Measurements from ENCODE around the gene MIPEP. TPM values are rescaled to one million over a fixed set of nuclear protein-coding genes. Genes with fewer than 3 reads are reported as not detected.
"Not testable (repeated sequence)": the region's sequence is repeated elsewhere in the genome, so short reads cannot be mapped to it uniquely, and the experiment has no call there.

The MIPEP gene
- total RNA-seq, 6 donors from 2014 or later, result 14.5 to 29.3 (median 19.1) TPM

- no peak for TF ChIP-seq POLR2AphosphoS5 (IDR thresholded peaks at IDR 0.05)
- TF ChIP-seq CTCF (IDR thresholded peaks at IDR 0.05), result no peak
- TF ChIP-seq EP300 (IDR thresholded peaks at IDR 0.05), result no peak
- TF ChIP-seq POLR2A (IDR thresholded peaks at IDR 0.05), result no peak
- H3K9me3 ChIP-seq, result no peaks in the 10 kb centered on the region
- H3K4me1 ChIP-seq, result peaks cover 12 to 15% (median 13%) of the 10 kb centered on the region in 4 donors
- 44 to 45% methylated on average over 15 of the region's 15 CpGs for WGBS, 2 donors
- peak overlapping the region; percentile 84 to 94 (median 87) for H3K27ac ChIP-seq
- no peaks in the 10 kb centered on the region for H3K27me3 ChIP-seq
- DNase-seq, result no peak
- H3K36me3 ChIP-seq, result peaks cover 0 to 6% (median under 1%) of the 10 kb centered on the region in 4 donors
- ATAC-seq (ENCODE audit: low FRiP score in 2 of 2), result no peak
- peak overlapping the region in 3 of 4 donors; percentile 87 to 100 (median 100) for H3K4me3 ChIP-seq
Observed at GRCh38 chr13:23889615-23890607, 711 bp upstream of the MIPEP start.

GRCh38 chr13:23884361-23884760, 4.8 kb downstream of the MIPEP start:
- not testable (repeated sequence) for ATAC-seq (ENCODE audit: low FRiP score in 2 of 2); H3K4me3 ChIP-seq; H3K27me3 ChIP-seq; DNase-seq; H3K27ac ChIP-seq; H3K9me3 ChIP-seq
- Histone ChIP-seq H3K36me3 (peaks cover 0 to 16% (median 5%) of the 10 kb centered on the region in 4 donors), H3K4me1 (peaks cover 9 to 11% (median 10%) of the 10 kb centered on the region in 4 donors)
- WGBS, 2 donors, result 87 to 98% methylated on average over 3 of the region's 3 CpGs

GRCh38 chr13:23883255-23883654, 5.9 kb downstream of the MIPEP start:
- Histone ChIP-seq H3K27ac (no peak overlapping the region), H3K9me3 (no peaks in the 10 kb centered on the region), H3K36me3 (peaks cover 0 to 25% (median 7%) of the 10 kb centered on the region in 4 donors), H3K4me3 (no peak overlapping the region), H3K27me3 (no peaks in the 10 kb centered on the region), H3K4me1 (peaks cover 6 to 8% (median 7%) of the 10 kb centered on the region in 4 donors)
- TF ChIP-seq POLR2AphosphoS5 (IDR thresholded peaks at IDR 0.05) (no peak), EP300 (IDR thresholded peaks at IDR 0.05) (no peak), CTCF (IDR thresholded peaks at IDR 0.05) (no peak), POLR2A (IDR thresholded peaks at IDR 0.05) (no peak)
- no peak for DNase-seq
- ATAC-seq (ENCODE audit: low FRiP score in 2 of 2), result no peak
- 89 to 97% methylated on average over 4 of the region's 4 CpGs for WGBS, 2 donors

GRCh38 chr13:23881402-23881800, 7.8 kb downstream of the MIPEP start:
- DNase-seq; H3K27me3 ChIP-seq; H3K27ac ChIP-seq; H3K4me1 ChIP-seq; H3K4me3 ChIP-seq; ATAC-seq (ENCODE audit: low FRiP score in 2 of 2); H3K9me3 ChIP-seq: not testable (repeated sequence)
- whole genome bisulfite sequencing, 2 donors, result 89 to 95% methylated on average over 6 to 8 of the region's 8 CpGs
- peaks cover 0 to 27% (median 7%) of the 10 kb centered on the region in 4 donors for H3K36me3 ChIP-seq

GRCh38 chr13:23880493-23881401, 8.5 kb downstream of the MIPEP start:
- not testable (repeated sequence) for H3K27me3 ChIP-seq, H3K4me1 ChIP-seq, H3K27ac ChIP-seq, H3K4me3 ChIP-seq, DNase-seq, H3K9me3 ChIP-seq
- peak in 1 of 2 donors; percentile 59 for ATAC-seq (ENCODE audit: low FRiP score in 2 of 2)
- WGBS, 2 donors, result 77 to 86% methylated on average over 4 to 10 of the region's 18 CpGs
- H3K36me3 ChIP-seq, result peaks cover 0 to 27% (median 7%) of the 10 kb centered on the region in 4 donors

- no peak for DNase-seq
- TF ChIP-seq EP300 (IDR thresholded peaks at IDR 0.05) (no peak), POLR2AphosphoS5 (IDR thresholded peaks at IDR 0.05) (no peak), POLR2A (IDR thresholded peaks at IDR 0.05) (no peak), CTCF (IDR thresholded peaks at IDR 0.05) (no peak)
- no peaks in the 10 kb centered on the region for H3K4me1 ChIP-seq
- H3K36me3 ChIP-seq, result peaks cover 0 to 11% (median 2%) of the 10 kb centered on the region in 4 donors
- H3K27me3 ChIP-seq, result no peaks in the 10 kb centered on the region
- no peak overlapping the region for H3K27ac ChIP-seq
- 88 to 90% methylated on average over 4 of the region's 4 CpGs for WGBS, 2 donors
- H3K9me3 ChIP-seq, result no peaks in the 10 kb centered on the region
- no peak overlapping the region for H3K4me3 ChIP-seq
- ATAC-seq (ENCODE audit: low FRiP score in 2 of 2), result no peak
Observed at GRCh38 chr13:23877286-23877685, 11.9 kb downstream of the MIPEP start.
